Body of pancreas (tissue), 4 donors: ENCODE data around the gene CREM. TPM values are rescaled to one million over a fixed set of nuclear protein-coding genes. Genes with fewer than 3 reads are reported as not detected.
A peak's percentile ranks its signal among the peaks of the same experiment; 100 is the strongest.

Source experiments
- ATAC-seq: fragments of 150-250 bp; one replicate; pipeline ENCODE4 v1.9.1; 2016
- DNase-seq, 4 donors: peaks; one replicate each; pipeline ENCODE4 v3.0.0-alpha.2; 2019
- H3K27ac ChIP-seq, 4 donors: fragments of 200-600 bp; sonication (generic); 1 replicate in 3 of 4; 2 replicates in 1 of 4; pipeline versions ENCODE4 v1.5.1 to v1.6.1; 2016 to 2019; ENCODE audit warnings: mild to moderate bottlenecking in 1 of 4, mixed read lengths in 1 of 4, moderate library complexity in 1 of 4
- H3K27me3 ChIP-seq, 2 donors: fragments of 200-600 bp; sonication (generic); one replicate each; pipeline ENCODE4 v1.6.0; 2016; ENCODE audit warnings: mild to moderate bottlenecking in 1 of 2
- H3K36me3 ChIP-seq, 2 donors: fragments of 200-600 bp; sonication (generic); replicated peaks in 1 of 2; 2 replicates each; pipeline ENCODE4 v1.5.1; 2016; ENCODE audit warnings: low read depth in 2 of 2; ENCODE audit not compliant: insufficient read depth in 1 of 2
- H3K4me1 ChIP-seq: fragments of 200-600 bp; sonication (generic); one replicate; pipeline ENCODE4 v1.6.0; 2016
- H3K4me3 ChIP-seq, 2 donors: fragments of 200-600 bp; sonication (generic); 1 replicate in 1 of 2; 2 replicates in 1 of 2; pipeline ENCODE4 v1.5.1; 2016 to 2019
- H3K9me3 ChIP-seq, 3 donors: fragments of 200-600 bp; sonication (generic); 1 replicate in 2 of 3; 2 replicates in 1 of 3; pipeline ENCODE4 v1.5.1; 2016
- CTCF ChIP-seq, 7 experiments: fragments of 450-650 bp in 4 of 7; fragments of 200-600 bp in 3 of 7; sonication (generic) in 3 of 7; IDR thresholded peaks; one replicate each; pipeline ENCODE4 v1.5.1; 2016 to 2019; ENCODE audit warnings: antibody characterized with exemption in 7 of 7
- POLR2A ChIP-seq, 3 donors: fragments of 450-650 bp; IDR thresholded peaks; one replicate each; pipeline ENCODE4 v1.6.1; 2016; ENCODE audit warnings: antibody characterized with exemption in 3 of 3, mild to moderate bottlenecking in 2 of 3
- WGBS, 2 donors: methylation state at CpG; one replicate each; pipeline ENCODE4 v1.1.5; 2017; 5-methylcytosine and 5-hydroxymethylcytosine counted together
- intact Hi-C: fragments of 100-400 bp; cut with DNase I; formaldehyde crosslinking; loops from one replicate; pipeline ENCODE4 v1.15.1; 2023
- total RNA-seq, 2 donors: library from RNA; depleted of rRNA; stranded (reverse); fragments of >200 nt; gene quantifications; one replicate each; pipeline ENCODE4 v1.1.0, GENCODE V29; 2016

Gene CREM
- total RNA-seq, 2 donors from 2014 or later, result 10.5 to 26.7 TPM

- DNase-seq (no peak), ATAC-seq (no peak)
- TF ChIP-seq CTCF (IDR thresholded peaks at IDR 0.05) (no peak), POLR2A (IDR thresholded peaks at IDR 0.05) (no peak)
- WGBS, 2 donors, result 90 to 92% methylated on average over 3 of the region's 3 CpGs
- Histone ChIP-seq H3K27me3 (no peaks in the 10 kb centered on the region), H3K9me3 (no peaks in the 10 kb centered on the region), H3K4me1 (no peaks in the 10 kb centered on the region), H3K36me3 (no peaks in the 10 kb centered on the region), H3K4me3 (no peak overlapping the region), H3K27ac (no peak overlapping the region)
- intact Hi-C loops, result no loop called here
These were observed 79.6 kb downstream of the CREM start for GRCh38 chr10:35206274-35206673.

GRCh38 chr10:35208536-35208935, 81.9 kb downstream of the CREM start:
- no peak for ATAC-seq
- TF ChIP-seq POLR2A (IDR thresholded peaks at IDR 0.05) (no peak), CTCF (IDR thresholded peaks at IDR 0.05) (no peak)
- no peaks in the 10 kb centered on the region for H3K9me3 ChIP-seq
- no peak overlapping the region for H3K27ac ChIP-seq
- no peaks in the 10 kb centered on the region for H3K27me3 ChIP-seq
- WGBS, 2 donors, result 89 to 98% methylated on average over 5 of the region's 5 CpGs
- intact Hi-C loops, result no loop called here
- H3K4me1 ChIP-seq, result no peaks in the 10 kb centered on the region
- no peak for DNase-seq
- H3K36me3 ChIP-seq, result no peaks in the 10 kb centered on the region
- no peak overlapping the region for H3K4me3 ChIP-seq

- no peak for ATAC-seq
- no peak overlapping the region for H3K27ac ChIP-seq
- H3K4me1 ChIP-seq, result no peaks in the 10 kb centered on the region
- 73 to 75% methylated on average over 7 of the region's 7 CpGs for WGBS, 2 donors
- no peaks in the 10 kb centered on the region for H3K9me3 ChIP-seq
- no peaks in the 10 kb centered on the region for H3K36me3 ChIP-seq
- no peak overlapping the region for H3K4me3 ChIP-seq
- no peaks in the 10 kb centered on the region for H3K27me3 ChIP-seq
- DNase-seq, result no peak
- intact Hi-C loops, result no loop called here
- TF ChIP-seq CTCF (IDR thresholded peaks at IDR 0.05) (no peak), POLR2A (IDR thresholded peaks at IDR 0.05) (no peak)
These were observed 82.4 kb downstream of the CREM start for GRCh38 chr10:35208949-35209613.

- Histone ChIP-seq H3K27me3 (no peaks in the 10 kb centered on the region), H3K36me3 (no peaks in the 10 kb centered on the region), H3K4me1 (no peaks in the 10 kb centered on the region), H3K4me3 (no peak overlapping the region), H3K27ac (peak overlapping the region in 2 of 4 donors; percentile 16 to 39), H3K9me3 (no peaks in the 10 kb centered on the region)
- no peak for ATAC-seq
- TF ChIP-seq CTCF (IDR thresholded peaks at IDR 0.05) (no peak), POLR2A (IDR thresholded peaks at IDR 0.05) (no peak)
- intact Hi-C loops, result no loop called here
- DNase-seq, result no peak
- 67 to 77% methylated on average over 6 of the region's 6 CpGs for WGBS, 2 donors
These were observed 84.3 kb downstream of the CREM start for GRCh38 chr10:35210961-35211360.

GRCh38 chr10:35211390-35211789, 84.7 kb downstream of the CREM start:
- Histone ChIP-seq H3K27ac (peak overlapping the region in 2 of 4 donors; percentile 16 to 39), H3K27me3 (no peaks in the 10 kb centered on the region), H3K9me3 (no peaks in the 10 kb centered on the region), H3K4me3 (no peak overlapping the region), H3K36me3 (no peaks in the 10 kb centered on the region), H3K4me1 (no peaks in the 10 kb centered on the region)
- WGBS, 2 donors, result 38 to 41% methylated on average over 7 of the region's 7 CpGs
- DNase-seq (peak in 1 of 4 donors; percentile 29), ATAC-seq (no peak)
- TF ChIP-seq POLR2A (IDR thresholded peaks at IDR 0.05), result no peak
- no peak for TF ChIP-seq CTCF (IDR thresholded peaks at IDR 0.05)
- intact Hi-C loops, result no loop called here
